BLaER1 (cell line): Measurements from ENCODE around the gene PTCH2.
A peak's percentile ranks its signal among the peaks of the same experiment; 100 is the strongest.
"Not testable (repeated sequence)": the region's sequence is repeated elsewhere in the genome, so short reads cannot be mapped to it uniquely, and the experiment has no call there.

Experiments used
- H3K27ac ChIP-seq: shearing (Covaris generic); formaldehyde crosslinking; 2 replicates; pipeline ENCODE4 v1.8.1; 2022
- H3K27me3 ChIP-seq: shearing (Covaris generic); formaldehyde crosslinking; 2 replicates; pipeline ENCODE4 v1.8.1; 2022
- H3K36me3 ChIP-seq: shearing (Covaris generic); formaldehyde crosslinking; 2 replicates; pipeline ENCODE4 v1.8.1; 2022
- H3K4me1 ChIP-seq: shearing (Covaris generic); formaldehyde crosslinking; 2 replicates; pipeline ENCODE4 v1.8.1; 2022
- H3K4me2 ChIP-seq: shearing (Covaris generic); formaldehyde crosslinking; 2 replicates; pipeline ENCODE4 v1.8.1; 2022
- H3K4me3 ChIP-seq: shearing (Covaris generic); formaldehyde crosslinking; 2 replicates; pipeline ENCODE4 v1.8.1; 2022
- H3K9ac ChIP-seq: shearing (Covaris generic); formaldehyde crosslinking; 2 replicates; pipeline ENCODE4 v1.8.1; 2022
- H3K9me3 ChIP-seq: shearing (Covaris generic); formaldehyde crosslinking; 2 replicates; pipeline ENCODE4 v1.8.1; 2022
- H4K20me1 ChIP-seq: shearing (Covaris generic); formaldehyde crosslinking; 2 replicates; pipeline ENCODE4 v1.8.1; 2022
- Cebpa-rat ChIP-seq: shearing (Covaris generic); IDR thresholded peaks from 2 replicates; pipeline ENCODE4 v1.8.1; 2022

PTCH2 gene

GRCh38 chr1:44803312-44804095 is 39.5 kb downstream of the PTCH2 start:
- Histone ChIP-seq H3K36me3 (peaks cover 53% of the 10 kb centered on the region), H3K4me1 (peaks cover 72% of the 10 kb centered on the region), H3K4me2 (no peak overlapping the region), H3K9me3 (no peaks in the 10 kb centered on the region), H3K9ac (0 out of 2 replicates have a peak overlapping the region, but pooled peaks have one; percentile 16), H3K27ac (peak overlapping the region; percentile 18; the same call in 1 of the 2 replicates), H3K4me3 (no peak overlapping the region), H4K20me1 (no peaks in the 10 kb centered on the region), H3K27me3 (no peaks in the 10 kb centered on the region)
- no peak for TF ChIP-seq Cebpa-rat

GRCh38 chr1:44803062-44803311 is 40.1 kb downstream of the PTCH2 start:
- Histone ChIP-seq H3K27ac (no peak overlapping the region), H3K4me3 (no peak overlapping the region), H3K9ac (no peak overlapping the region), H3K9me3 (no peaks in the 10 kb centered on the region), H3K27me3 (no peaks in the 10 kb centered on the region), H3K4me2 (peak overlapping the region; percentile 81; the same call in 1 of the 2 replicates), H4K20me1 (no peaks in the 10 kb centered on the region), H3K36me3 (peaks cover 53% of the 10 kb centered on the region), H3K4me1 (peaks cover 71% of the 10 kb centered on the region)
- no peak for TF ChIP-seq Cebpa-rat

GRCh38 chr1:44802306-44803061 is 40.6 kb downstream of the PTCH2 start:
- H3K9me3 ChIP-seq: no peaks in the 10 kb centered on the region
- H3K4me2 ChIP-seq: peak overlapping the region; percentile 81
- H4K20me1 ChIP-seq: no peaks in the 10 kb centered on the region
- peaks cover 66% of the 10 kb centered on the region for H3K4me1 ChIP-seq
- H3K36me3 ChIP-seq: peaks cover 53% of the 10 kb centered on the region
- H3K4me3 ChIP-seq: peak overlapping the region; percentile 28; the same call in 1 of the 2 replicates
- H3K27ac ChIP-seq: no peak overlapping the region
- no peak for TF ChIP-seq Cebpa-rat
- no peaks in the 10 kb centered on the region for H3K27me3 ChIP-seq
- peak overlapping the region; percentile 41 for H3K9ac ChIP-seq

GRCh38 chr1:44801491-44802305 is 41.4 kb downstream of the PTCH2 start:
- Histone ChIP-seq H3K27ac (no peak overlapping the region), H3K27me3 (no peaks in the 10 kb centered on the region), H3K4me3 (peak overlapping the region; percentile 91; the same call in 1 of the 2 replicates), H3K4me2 (peak overlapping the region; percentile 81), H3K4me1 (peaks cover 58% of the 10 kb centered on the region), H3K9ac (peak overlapping the region; percentile 41), H4K20me1 (no peaks in the 10 kb centered on the region), H3K9me3 (no peaks in the 10 kb centered on the region), H3K36me3 (peaks cover 50% of the 10 kb centered on the region)
- no peak for TF ChIP-seq Cebpa-rat

GRCh38 chr1:44799770-44800584 is 43.1 kb downstream of the PTCH2 start, which contains the start of gene PLK3:
TSS of gene PLK3 (plus strand) at chr1:44800377. CDS start at chr1:44800464, 87 bp downstream.
- H3K9ac ChIP-seq: peak within 1 kb of the TSS; percentile 94
- peak within 1 kb of the TSS; percentile 81 for H3K4me2 ChIP-seq
- peak; percentile 23; the same call in 1 of the 2 replicates for TF ChIP-seq Cebpa-rat
- H3K4me3 ChIP-seq: peak within 1 kb of the TSS; percentile 91
- H3K27me3 ChIP-seq: no peaks in the 10 kb centered on the region
- peak within 1 kb of the TSS; percentile 93 for H3K27ac ChIP-seq
- H3K36me3 ChIP-seq: peaks cover 32% of the 10 kb centered on the region
- no peaks in the 10 kb centered on the region for H4K20me1 ChIP-seq
- H3K4me1 ChIP-seq: peaks cover 42% of the 10 kb centered on the region
- no peaks in the 10 kb centered on the region for H3K9me3 ChIP-seq

GRCh38 chr1:44798481-44799365 is 44.3 kb downstream of the PTCH2 start:
- peak overlapping the region; percentile 93 for H3K27ac ChIP-seq
- no peaks in the 10 kb centered on the region for H4K20me1 ChIP-seq
- H3K4me2 ChIP-seq: peak overlapping the region; percentile 81
- peaks cover 42% of the 10 kb centered on the region for H3K4me1 ChIP-seq
- peaks cover 20% of the 10 kb centered on the region for H3K36me3 ChIP-seq
- H3K27me3 ChIP-seq: no peaks in the 10 kb centered on the region
- no peaks in the 10 kb centered on the region for H3K9me3 ChIP-seq
- TF ChIP-seq Cebpa-rat: no peak
- H3K4me3 ChIP-seq: no peak overlapping the region
- H3K9ac ChIP-seq: peak overlapping the region; percentile 94; the same call in 1 of the 2 replicates

GRCh38 chr1:44797886-44798285 is 45.2 kb downstream of the PTCH2 start:
- not testable (repeated sequence) for H3K27ac ChIP-seq, H4K20me1 ChIP-seq, H3K27me3 ChIP-seq, H3K4me3 ChIP-seq, H3K9ac ChIP-seq, H3K9me3 ChIP-seq, H3K4me2 ChIP-seq
- Histone ChIP-seq H3K36me3 (peaks cover 12% of the 10 kb centered on the region), H3K4me1 (peaks cover 34% of the 10 kb centered on the region)

- Histone ChIP-seq H3K4me2 (no peak overlapping the region), H4K20me1 (no peaks in the 10 kb centered on the region), H3K9me3 (no peaks in the 10 kb centered on the region), H3K36me3 (no peaks in the 10 kb centered on the region), H3K9ac (no peak overlapping the region), H3K4me1 (no peaks in the 10 kb centered on the region), H3K27ac (0 out of 2 replicates have a peak overlapping the region, but pooled peaks have one; percentile 44), H3K27me3 (no peaks in the 10 kb centered on the region), H3K4me3 (no peak overlapping the region)
- TF ChIP-seq Cebpa-rat: no peak
Measured at GRCh38 chr1:44792736-44793502, 50.1 kb downstream of the PTCH2 start.
